NCI-H446 (cell line): ENCODE measurements around the gene C3orf80.
"Not testable (repeated sequence)": the region's sequence is repeated elsewhere in the genome, so short reads cannot be mapped to it uniquely, and the experiment has no call there.

ENCODE experiments used
- DNase-seq, 2 experiments: peaks; one replicate each; lab custom pipeline; 2025; lab: John Stamatoyannopoulos, UW

C3orf80 gene

DNA sequence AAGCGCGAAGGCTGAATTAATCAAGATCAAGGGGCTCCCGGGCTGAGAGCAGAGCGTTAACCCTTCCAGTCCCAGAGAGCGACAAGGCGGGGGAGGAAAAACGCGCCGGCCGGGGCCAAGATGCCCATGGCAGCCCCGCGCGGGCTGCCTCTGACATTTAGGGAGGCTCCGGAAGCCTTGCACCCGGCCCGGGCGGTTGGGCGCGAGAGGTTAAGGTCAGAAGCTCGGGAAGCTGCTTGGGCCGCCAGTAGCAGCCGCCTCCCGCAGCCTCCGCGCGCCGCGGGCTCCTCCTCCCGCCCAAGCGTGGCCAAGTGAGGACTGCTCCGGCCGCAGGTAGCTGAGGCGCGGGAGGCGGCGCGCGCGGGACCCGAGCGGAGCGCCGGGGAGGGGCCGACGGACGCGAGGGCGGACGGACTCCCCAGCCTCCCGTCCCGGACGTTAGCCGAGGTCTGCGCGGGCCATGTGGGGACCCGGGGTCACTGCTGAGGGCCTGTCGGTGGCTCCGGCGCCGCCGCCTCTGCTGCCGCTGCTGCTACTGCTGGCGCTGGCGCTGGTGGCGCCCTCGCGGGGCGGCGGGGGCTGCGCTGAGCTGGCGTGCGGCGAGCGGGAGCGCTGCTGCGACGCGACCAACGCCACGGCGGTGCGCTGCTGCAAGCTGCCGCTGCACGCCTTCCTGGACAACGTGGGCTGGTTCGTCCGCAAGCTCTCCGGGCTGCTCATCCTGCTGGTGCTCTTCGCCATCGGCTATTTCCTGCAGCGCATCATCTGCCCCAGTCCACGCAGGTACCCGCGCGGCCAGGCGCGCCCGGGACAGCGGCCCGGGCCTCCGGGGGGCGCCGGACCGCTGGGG lies at the start of gene C3orf80:
Gene C3orf80 (plus strand): TSS at position 247 of the 850 bp plus-strand sequence. CDS start 214 bp downstream, at position 461.
- DNase-seq = peak in 1 of 2 experiments; percentile 53

DNA sequence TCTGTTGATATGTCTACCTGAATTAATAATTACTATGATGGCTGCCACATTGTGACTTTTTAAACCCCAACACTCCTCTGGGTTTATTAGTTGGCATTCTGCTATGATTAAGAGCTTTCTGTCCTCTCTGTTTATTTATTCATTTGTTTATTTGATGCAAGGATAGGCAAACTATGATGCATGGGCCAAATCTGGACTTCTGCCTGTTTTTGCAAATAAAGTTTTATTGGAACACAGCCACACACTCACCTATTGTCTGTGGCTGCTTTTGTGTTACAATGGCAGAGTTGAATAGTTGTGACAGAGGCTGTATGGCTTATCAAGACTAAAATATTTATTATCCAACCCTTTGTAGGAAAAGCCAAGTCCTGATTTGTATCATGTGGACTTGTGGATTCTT lies 48.3 kb upstream of the C3orf80 start:
- no peak for DNase-seq

DNA sequence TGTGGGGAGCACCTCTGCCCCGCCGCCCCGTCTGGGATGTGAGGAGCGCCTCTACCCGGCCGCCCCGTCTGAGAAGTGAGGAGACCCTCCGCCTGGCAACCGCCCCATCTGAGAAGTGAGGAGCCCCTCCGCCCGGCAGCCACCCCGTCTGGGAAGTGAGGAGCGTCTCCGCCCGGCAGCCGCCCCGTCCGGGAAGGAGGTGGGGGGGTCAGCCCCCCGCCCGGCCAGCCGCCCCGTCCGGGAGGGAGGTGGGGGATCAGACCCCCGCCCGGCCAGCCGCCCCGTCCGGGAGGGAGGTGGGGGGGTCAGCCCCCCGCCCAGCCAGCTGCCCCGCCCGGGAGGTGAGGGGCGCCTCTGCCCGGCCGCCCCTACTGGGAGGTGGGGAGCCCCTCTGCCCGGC lies 46.6 kb upstream of the C3orf80 start:
- DNase-seq = not testable (repeated sequence)

DNA sequence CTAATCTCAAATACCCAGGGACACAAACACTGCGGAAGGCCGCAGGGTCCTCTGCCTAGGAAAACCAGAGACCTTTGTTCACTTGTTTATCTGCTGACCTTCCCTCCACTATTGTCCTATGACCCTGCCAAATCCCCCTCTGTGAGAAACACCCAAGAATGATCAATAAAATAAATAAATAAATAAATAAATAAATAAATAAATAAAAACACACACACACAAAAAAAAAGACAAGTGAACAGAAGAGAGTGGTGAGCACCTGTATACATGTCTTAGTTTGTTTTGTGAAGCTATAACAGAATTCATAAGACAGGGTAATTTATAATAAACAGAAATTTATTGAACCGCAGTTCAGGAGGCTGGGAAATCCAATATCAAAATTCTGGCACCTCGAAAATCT lies 45.8 kb upstream of the C3orf80 start:
- DNase-seq = not testable (repeated sequence)

DNA sequence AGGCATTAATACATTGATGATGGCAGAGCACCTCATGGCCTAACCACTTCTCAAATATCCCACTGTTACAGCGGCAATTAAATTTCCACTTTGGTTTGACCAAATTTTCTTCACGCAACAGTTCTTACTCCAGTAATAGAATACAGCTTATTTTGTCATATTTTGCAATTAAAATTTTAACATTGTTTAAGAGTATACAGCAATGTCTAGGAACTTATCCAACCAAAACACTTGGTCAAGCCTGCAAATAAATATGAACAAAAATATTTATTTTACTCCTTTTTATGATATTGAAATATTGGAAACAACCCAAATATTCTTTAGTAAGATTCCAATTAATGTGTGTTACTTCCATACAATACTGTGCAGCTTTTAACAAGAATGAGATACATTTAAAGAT lies 45.3 kb upstream of the C3orf80 start:
- no peak for DNase-seq

DNA sequence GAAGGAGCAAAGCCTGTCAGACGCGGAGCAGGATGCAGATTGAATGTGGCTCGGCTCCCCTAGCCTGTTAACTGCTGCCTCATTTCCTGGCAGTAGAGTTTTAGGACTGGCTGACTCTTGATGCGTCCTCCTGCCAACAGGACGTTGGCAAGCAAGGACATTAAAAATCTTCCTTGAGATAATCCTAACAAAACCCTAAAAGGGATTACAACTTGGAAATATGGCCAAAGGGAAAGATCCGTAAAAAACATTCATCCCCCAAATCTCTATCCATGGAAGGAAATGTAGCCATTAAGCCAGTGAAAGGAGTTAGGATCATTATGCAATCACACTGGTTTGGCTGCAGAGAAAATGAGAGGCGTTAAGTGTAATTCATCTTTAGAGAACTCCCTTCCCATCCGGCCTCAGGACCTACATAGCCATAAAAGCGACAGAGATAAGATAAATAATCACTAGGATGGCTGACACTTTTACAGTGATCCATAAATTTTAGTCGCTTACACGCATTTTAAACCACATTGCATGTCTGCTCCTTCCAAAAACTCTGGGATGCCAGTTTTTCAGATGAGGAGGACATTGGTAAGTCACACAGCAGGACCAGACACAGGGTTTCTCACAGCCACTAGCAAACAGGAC lies 44.5 kb upstream of the C3orf80 start:
- DNase-seq = peak in 1 of 2 experiments; percentile 27

DNA sequence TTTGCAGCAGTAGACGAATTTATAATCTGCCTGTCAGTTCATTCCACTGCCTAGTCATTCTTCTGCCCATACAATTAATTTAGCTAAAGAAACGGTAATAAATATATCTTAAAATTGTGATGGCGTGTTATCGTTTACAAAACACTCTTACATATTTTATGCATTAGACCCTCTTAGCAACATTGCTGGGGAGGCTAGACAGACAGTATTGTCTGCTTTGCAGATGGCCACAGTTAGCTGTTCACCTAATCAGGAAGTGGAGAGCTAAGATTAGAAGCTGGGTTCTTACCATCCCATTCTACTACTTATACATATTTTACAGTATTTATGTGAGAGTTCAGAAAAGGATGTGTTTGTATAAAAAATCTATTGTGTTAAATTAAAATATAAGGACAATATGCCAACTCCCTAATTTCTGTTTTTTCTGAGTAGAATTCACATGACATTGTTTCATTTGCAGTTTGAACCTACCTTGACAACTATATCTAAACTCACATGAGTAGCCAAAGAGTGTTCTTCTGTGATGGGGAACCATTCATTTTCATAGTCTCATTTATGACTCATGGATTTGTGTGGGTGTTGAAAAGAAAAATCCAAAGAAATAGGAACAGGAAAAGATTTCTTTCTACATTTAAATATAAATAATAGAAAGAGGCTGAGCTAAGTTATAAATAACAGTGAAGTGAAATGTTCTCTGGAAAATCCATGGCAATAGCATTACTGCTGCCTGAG lies 41.7 kb upstream of the C3orf80 start:
- DNase-seq = no peak

DNA sequence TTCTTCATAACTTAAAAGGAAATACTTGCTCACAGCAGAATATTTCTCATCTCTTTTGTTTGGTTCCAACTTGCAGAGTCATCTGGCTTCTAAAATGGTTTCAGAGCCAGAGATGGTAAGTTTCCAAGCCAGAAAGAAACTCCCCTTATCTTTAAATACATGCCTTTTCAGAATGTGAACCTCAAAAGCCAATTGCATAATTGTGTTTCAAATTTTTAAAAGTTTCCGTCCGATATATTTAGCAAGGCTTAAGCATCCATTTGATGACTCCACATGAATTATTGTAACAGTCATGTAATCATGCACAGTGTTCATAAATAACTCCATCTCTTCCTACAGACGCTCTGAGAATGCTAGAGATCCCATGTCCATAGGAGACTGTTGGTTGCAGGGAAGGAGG lies 40.6 kb upstream of the C3orf80 start:
- DNase-seq = no peak

DNA sequence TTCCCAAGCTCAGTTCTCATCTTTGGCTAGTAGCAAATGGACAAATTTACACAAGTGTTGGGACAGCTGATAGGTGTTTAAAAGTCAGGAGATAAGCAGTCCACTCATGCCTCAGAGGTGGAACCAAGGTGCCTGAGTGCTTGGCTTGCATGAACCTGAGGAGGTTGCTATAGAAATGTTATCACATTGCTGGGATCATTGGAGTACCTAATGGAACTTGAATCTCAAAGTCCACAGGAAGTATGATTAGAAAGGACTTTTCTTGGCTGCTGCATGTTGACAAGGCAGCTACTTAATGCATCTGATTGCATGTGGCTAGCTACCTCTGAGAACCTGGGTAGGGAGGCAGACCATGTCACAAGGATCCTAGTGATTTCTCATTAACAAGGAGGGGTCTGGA lies 39.5 kb upstream of the C3orf80 start:
- DNase-seq = no peak

DNA sequence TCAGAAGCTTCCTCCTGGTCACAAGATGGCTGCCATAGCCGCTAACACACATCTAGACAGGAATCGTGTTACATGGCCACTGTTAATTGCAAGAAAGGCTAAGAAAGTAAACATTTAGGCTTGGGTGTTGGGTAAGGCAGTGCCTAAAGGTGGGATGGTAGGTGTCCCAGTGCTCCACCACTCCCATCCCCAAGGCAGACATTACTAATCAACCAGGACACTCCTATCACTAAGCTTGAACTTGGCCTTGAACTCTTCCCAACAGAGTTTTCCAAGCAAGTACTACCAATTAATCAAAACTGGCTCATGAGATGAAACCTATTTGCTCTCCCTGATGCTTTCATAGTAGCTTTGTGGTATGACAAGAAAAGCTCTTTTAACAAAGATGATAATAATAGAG lies 37.9 kb upstream of the C3orf80 start:
- DNase-seq = no peak

DNA sequence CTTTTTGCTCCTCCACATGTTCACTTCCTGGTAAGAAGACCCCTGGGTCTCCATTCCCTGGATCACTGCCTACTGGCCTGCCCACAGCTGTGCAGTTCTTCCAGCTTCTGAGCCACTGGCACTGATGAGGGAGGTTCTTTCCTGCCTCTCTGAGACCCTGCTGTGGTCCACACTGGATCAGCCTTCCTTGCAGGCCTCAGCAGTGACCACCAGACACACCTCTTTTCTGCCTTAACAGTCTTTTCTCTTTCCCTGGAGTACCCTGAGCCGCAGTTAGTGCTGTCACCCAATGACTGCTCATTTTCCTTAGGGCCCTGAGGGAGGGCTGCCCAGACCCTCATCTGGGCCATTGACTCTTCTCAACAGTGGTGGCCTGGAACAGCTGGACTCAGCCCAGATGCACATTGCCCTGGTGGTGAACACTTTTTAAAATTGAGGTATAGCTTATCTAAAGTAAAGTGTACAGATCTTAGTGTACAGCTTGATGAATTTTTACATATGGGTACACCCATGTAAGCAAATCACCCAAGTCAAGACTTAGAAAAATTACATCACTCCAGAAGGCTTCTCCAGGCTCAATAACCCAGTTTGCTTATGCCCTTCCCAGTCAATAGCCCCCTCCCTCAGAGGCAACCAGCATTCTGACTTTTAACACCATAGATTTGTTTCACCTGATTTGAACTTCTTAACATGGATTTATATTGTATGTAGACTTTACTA lies 32.8 kb upstream of the C3orf80 start:
- DNase-seq = no peak

DNA sequence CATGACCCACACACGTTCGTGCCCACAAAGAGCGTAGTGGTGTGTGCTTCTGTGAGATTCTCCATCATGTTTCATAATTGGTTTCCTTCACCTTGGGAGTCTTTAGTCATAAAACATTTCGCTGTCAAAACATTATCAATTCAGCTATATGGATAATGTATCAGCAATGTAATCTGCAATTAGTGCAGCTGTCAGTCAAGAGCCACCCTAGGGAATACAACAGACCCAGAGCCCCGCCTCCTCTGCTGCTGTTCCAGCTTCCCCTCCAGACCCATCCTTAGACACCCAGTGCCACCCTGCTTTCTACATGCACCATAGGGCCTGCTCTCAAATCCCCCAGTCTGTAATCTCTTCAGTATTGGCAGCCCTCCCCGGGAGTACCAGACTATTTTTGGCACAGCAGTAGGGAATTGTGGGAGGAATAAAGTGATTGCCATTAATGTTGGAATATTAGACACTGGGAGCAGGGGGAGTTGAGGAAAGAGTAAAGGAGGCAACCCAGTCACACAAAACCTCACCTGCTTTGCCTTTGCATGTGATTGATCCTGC lies 31.5 kb upstream of the C3orf80 start:
- no peak for DNase-seq

DNA sequence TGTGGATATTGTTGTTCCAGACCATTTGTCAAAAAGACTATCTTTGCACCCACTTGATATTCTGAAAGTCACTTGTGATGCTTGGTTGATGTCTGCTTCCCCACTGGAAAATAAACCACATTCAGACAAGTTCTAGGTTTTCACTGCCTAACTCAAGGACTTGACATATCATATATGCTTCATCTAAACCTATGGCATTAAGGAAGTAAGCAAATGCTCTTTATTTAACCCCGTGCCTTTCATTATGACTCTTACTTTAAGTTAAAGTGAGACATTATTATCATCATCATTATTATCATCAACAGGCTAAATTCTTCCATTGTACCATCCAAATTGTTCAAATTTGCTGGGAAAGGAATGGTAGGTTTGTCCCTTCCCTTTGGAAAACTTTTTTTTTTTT lies 30.8 kb upstream of the C3orf80 start:
- no peak for DNase-seq

DNA sequence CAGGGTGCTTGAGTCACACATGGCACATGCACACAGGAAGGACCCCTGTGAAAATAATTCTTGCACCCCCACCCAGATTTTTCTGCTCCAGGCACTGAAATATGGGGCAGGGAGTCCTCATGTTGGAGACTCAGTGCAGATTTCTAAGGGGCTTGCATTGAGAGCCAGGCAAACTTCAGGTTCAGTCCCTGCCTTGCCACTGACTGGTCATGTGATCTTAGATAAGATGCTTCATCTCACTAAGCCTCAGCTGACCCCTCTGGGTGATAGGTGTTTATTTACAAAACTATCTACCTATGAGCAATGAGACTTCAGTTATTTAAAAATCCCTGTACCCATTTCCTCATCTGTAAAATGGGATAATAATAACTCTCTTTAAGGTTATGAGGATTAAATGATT lies 30.1 kb upstream of the C3orf80 start:
- no peak for DNase-seq

DNA sequence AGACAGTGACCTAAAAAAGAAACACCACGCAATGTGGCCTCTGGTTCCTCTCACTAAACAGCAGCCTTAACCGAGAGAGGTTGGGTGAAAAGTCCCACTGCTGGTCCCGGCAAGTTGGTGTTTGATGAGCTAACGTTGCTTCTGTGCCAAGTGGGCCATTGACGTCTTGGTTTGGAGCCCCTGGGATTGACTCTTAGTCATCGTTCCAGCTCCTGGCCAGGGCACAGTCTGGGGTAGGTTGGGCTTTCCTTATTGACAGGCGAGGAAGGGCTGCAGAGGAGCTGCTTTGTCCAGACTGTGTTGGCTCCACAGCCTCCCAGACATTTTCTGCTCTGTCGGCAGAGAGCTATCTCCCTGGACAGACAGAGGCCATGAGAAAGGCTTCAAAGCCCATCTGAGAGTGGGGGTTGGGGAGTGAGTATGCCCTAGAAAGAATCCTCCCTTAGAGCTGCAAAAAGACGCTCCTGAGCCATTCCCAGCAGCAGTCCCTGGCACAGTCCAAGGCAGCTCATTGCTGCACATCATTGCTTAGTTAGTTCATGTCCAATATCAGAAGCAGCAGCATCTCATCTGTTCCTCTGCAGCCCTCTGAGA lies 28.6 kb upstream of the C3orf80 start:
- no peak for DNase-seq

DNA sequence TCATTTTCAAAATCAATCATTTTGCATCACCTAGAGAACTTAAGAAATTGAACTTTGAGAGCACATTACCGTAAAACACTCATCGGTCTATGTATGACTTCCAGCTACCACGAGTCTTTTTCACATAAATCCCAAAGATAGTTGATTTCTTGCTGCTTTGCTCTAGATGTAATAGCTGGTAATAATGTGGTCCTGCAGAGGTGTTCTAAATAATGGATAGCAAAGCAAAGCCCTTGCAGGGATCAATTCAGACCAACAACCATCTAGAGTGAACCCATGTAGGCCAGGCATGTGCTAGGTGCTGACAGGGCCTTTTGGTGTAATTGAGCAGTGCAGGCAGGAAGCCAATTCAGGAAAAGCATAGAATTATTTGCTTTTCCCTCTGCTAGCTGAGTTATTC lies 26.1 kb upstream of the C3orf80 start:
- no peak for DNase-seq

DNA sequence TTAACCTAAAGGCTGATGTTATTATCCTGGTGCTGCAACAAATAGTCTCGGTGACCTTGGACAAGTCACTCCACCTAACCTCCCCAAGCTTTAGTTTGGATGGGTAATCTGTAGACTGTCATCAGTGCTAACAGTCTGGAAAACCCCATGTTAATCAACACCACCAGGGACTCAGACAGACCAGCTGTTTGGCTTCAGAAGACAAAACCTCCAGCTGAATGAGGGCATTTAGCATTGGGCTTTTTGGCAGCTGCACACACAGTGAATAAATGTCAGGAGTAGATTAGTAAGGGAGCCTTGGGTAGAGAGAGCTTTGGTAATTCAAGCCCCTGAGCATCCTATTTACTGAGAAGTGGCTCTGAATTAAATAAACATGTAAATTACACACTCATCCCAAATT lies 24.9 kb upstream of the C3orf80 start:
- no peak for DNase-seq

DNA sequence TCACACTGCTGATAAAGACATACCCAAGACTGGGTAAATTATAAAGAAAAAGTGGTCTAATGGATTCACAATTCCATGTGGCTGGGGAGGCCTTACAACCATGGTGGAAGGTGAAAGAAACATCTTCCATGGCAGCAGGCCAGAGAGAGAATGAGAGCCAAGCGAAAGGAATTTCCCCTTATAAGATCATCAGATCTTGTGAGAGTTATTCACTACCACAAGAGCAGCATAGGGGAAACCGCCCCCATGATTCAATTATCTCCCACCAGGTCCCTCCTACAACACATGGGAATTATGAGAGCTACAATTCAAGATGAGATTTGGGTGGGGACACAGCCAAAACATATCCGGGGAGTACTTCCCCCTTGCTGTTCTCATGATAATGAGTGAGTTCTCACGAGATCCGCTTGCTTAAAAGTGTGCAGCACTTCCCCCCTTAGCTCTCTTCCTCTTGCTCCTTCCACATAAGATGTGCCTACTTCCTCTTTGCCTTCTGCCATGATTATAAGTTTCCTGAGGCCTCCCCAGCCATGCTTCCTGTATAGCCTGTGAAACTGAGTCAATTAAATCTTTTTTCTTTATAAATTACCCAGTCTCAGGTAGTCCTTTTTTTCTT lies 20.7 kb upstream of the C3orf80 start:
- DNase-seq = not testable (repeated sequence)

DNA sequence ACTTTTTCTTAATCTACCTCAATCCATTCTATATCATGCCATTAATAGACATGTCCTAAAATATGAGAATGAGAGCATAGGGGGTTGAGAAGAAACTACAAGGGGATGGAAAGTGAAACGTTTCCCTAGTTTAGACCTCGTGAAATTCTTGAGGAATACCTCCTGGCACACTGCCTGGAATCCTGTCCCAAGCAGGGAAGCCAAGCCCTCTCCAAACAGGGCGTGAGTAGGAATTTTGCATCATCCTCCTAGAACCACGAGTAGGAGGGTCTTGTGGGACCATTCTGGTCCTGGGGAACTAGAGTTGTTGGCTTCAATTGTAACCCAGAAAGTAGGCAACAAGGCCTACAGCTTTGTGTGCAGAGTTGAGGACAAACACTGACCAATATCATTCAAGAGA lies 19.6 kb upstream of the C3orf80 start:
- no peak for DNase-seq

DNA sequence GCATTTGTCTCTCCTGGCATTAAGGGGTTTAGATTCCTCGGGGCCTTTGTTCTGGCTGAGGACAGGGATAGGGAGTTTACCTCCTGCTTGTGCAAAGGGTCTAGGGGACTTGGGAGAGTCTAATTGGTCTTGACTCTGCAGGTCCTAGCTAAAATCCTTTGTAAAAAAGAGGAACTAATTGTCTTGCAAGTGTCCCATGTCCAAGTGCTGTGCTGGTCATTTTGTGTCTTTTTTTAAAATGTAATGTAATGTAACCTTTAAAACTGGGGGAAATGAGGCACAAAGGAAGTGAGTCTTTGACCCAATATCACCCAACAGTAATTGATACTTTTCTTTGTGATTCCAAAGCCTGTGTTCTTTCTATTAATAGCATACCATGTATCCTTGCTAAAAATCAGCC lies 14.9 kb upstream of the C3orf80 start:
- DNase-seq = no peak

DNA sequence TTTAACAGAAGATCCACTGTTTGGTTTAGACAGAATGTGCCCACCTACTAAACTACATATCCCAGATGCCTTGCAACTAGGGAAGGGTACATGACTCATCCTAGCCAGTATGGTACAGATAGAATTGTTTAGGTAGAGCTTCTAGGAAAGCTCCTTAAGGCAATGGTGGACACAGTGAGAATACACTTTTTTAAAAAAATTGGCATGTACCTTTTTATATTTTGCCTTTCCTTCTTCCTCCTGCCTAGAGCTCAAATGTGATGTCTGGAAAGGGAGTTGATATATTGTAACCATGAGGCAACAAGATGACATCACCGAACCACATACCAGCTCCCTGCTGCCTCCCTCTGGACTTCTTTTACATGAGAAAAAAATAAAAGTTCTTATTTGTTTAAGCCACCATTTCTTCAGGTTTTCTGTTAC lies 14.4 kb upstream of the C3orf80 start:
- peak in 1 of 2 experiments; percentile 32 for DNase-seq
